HG02981 (cell line): ENCODE data around the gene AGFG1.
"Not testable (repeated sequence)": the region's sequence is repeated elsewhere in the genome, so short reads cannot be mapped to it uniquely, and the experiment has no call there.

Source experiments
- ATAC-seq: cut with Tn5 transposase; IDR thresholded peaks from one replicate; pipeline ENCODE4 v1.9.1; 2021; ENCODE audit warnings: mild to moderate bottlenecking, moderate library complexity; ENCODE audit not compliant: unreplicated experiment

Gene AGFG1

DNA sequence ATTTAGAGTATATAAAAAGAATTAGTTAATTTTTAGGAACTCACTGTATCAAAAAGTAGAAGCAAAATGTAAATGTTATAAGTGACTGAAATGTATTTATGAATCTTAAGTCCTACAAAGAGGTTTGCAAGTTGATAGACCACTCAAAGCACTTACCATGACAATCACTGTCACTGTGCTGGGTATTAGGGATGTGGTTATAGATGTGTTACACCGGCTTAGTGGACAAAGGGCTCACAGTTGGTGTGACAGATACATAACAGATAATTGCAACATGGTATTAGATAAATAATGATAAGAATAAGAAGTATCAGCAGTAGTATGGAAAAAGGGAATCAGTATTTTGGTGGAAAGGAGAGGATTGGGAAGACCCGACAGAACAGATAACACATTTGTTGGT lies 21.6 kb downstream of the AGFG1 start:
- no peak for ATAC-seq

DNA sequence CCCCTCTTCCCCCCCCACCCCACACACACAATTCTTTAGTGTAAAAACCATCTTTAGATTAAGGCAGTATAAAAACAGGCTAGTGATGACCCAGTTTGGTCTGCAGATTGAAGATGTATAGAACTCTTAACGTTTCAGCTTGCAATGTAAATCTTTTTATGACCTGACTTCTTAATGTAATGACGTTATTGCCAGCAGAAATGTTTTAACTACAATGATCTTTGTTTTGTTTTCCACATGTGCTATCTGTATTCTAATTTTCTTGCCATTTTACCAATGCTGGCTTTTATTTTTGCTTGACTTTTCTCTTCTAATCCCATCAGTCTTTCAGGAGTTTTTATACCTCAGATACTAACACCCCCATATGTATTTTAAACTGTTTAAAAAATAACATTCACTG lies 25.2 kb downstream of the AGFG1 start:
- ATAC-seq = no peak

DNA sequence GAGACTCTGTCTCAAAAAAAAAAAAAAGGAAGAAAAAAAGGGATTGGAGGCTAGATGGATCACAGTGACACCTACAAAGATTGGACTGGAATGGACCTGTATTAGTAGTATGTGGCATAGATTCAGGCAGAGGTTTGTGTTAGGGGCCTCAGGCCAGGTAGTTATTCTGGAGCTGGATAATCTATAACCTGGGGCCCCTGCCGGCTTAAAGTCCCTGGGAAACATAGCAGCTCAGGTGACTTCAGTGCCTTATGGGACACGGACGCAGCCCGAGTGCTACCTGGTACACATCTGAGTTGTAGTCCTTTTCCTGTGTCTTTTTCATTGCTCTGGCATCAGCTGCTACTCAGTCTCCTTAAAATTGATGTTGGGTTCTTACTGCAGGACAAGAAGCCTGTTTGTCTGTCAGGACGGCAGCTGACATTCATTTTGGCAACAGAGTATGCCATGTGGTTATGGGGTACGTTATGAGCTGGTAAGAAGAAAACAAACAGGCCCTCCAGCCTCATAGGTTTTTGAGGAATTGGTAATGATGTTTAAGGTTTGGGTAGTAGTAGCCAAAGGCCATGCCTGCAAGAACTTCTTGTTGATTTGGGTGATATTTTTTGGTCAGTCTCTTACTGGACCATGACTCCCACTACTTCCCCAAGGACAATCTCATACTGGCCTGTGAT lies 27.8 kb downstream of the AGFG1 start:
- ATAC-seq = no peak

DNA sequence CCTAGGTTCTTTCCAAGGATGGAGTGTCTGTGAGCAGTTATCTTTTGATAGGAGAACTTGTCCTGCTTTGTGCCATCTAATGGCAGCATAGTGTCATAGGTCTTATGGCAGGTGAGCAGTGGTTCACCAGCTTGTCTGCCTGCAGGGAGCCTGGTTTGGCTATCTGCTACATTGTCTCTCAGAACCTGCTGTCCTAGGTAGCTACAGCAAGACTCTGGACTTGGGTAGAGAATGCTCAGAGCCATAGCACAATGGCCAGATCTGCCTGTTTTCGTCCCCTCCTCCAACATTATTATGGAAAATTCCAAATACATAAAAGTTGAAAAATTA lies 28.3 kb downstream of the AGFG1 start:
- no peak for ATAC-seq

DNA sequence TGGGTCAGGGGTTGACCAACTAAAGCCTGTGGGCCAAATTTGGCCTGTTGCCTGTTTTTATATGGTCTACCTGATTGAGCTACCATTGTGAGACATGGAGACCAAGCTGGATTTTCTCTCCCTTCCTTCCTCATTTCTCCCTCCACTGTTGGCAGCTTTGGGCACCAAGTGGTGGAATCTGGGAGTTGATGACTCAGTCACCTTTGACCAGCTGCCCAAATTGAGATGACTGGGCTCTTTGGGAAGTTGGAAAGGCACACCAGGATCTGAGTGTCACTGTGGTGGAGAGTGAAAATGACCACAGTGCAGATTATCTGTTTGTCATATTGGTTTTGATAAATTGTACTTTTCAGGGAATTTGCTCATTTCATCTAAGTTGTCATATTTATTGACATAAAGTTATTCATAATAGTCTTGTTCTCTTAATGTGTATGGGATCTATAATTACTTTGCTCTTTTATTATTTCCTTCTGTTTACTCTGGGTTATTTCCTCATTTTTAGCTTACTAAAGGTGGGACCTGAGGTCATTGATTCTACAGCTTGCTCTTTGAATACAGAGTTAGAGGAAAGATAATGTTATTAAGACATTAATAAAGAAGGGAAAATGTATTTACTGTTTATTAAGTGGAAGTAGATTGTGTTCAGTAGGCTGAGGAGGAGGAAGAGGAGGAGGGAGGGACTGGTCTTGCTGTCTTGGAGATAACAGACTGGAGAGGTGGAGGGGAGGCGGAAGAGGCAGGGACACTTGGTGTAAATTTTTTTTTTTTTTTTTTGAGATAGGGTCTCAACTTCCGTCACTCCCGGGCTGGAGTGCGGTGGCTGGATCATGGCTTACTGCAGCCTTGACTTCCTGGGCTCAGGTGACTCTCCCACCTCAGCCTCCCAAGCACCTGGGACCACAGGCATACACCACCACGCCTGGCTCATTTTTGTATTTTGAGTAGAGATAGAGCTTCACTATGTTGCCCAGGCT lies 31.8 kb downstream of the AGFG1 start:
- no peak for ATAC-seq

DNA sequence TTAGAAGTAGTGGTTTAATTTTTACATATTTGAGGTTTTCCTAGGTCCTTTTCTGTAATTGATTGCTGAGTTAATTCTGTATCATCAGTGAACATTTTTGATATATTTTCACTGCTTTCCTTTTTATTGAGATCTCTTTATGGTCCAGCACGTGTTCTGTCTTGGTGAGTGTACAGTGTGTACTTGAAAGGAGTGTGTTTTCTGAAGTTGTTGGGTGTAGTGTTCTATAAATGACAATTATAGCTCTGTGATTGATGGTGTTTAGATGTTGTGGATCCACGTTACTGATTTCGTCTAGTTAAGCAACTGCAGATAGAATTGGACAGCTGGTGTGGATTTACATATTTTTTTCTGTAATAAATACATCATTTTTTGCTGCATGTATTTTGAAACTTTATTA lies 32.7 kb downstream of the AGFG1 start:
- no peak for ATAC-seq

DNA sequence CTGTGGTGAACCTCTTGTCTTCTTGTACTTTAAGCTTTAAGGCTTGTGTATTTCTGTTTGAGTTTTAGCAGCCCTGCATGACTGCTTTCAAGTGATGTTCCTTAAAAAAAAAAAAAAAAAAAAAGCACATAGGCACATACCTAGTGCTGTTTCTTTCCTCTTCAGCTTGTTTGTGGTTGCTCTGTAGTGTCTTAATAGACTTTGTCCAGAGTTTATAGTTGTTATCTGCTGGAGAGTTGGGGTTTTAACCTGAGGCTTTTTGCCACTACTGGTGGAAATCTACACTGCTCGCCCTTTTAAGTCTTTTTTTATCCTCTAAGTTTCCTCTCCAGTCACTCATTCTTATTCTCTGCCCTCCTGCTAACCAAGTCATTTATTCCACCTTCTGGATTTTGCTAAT lies 34.5 kb downstream of the AGFG1 start:
- no peak for ATAC-seq

DNA sequence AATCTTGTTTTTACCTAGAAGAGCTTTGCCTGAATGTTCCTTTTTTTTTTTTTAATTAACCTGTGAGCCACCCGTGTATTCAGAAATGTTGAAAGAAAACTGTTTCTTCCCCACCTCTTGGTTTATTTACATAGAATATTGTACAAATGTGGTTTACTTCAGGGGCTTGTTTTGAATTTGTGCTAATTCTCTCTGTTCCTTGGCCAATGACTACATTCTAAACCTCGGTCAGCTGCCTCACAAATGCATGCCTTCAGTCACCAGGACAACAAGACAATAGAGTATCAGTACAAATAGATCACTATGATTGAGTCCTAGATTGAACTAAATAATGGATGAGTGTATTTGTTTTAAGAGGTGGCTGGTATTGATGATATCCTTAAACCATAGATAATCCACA lies 36.0 kb downstream of the AGFG1 start:
- ATAC-seq = peak; percentile 50

DNA sequence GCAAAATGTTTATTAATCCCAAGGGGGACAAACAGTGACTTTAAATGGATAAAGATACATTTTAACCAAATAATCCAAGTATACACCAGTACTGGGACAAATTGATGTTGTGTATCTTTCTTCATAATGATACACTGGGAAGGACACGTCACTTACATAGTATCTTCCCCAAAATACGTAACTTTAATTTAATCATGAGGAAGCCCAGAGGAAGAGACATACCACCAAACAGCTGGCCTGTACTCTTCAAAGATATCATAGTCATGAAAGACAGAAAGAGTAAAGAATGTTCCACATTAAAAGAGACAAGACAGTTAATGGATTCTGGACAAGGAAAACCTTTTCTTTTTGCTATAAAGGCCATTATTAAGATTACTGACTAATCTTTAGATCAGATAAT lies 37.1 kb downstream of the AGFG1 start:
- no peak for ATAC-seq

DNA sequence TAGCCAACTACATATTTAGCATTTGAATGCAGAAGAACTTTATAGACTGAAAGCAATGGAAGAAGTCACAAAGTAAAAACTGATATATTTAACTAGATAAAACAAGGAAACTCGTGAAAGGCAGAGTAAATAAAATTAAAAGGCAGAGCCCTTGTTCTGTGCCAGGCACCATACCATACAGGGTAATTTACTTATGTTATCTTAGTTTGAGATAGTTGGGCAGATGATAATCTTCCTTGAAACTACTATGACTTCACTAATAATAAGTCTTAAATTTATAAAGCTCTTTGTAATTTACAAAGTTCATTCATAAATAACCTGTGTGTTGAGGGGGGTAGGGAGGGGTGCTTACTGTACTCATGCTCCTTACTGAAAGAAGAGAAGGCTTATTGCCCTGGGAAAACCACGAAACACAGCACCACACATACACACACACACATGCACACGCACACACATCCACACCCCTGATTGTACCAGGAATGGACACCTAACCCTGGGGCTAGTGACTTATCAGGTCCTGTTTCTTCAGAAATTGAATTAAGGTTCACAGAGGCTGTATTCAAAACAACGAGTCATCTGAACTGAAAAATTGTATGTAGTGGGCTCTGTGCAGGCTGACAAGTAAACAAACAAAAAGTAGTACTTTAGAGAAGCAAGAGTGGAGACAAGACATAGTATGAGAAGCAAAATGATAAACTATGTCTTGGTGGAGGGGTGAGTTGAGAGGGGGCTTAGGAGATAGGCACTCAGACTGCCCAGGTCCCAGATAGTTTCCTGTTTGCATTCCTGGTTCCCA lies 38.1 kb downstream of the AGFG1 start:
- ATAC-seq = no peak

DNA sequence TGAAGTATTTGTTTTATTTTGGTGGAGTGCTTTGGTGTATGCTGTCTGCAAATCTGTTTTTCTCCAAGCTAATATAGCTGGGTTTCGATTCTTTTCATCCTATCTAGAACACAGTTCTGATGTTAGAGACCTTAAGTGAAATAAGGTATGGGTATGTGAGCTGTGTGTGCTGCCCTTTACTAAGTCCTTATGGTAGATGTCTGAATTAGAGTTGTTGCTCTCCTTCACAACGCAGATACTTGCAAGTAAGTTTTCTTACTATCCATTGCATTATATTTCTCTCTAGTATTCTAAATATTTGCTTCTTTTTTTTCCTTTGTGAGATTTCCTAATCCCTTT lies 38.6 kb downstream of the AGFG1 start:
- ATAC-seq = no peak

DNA sequence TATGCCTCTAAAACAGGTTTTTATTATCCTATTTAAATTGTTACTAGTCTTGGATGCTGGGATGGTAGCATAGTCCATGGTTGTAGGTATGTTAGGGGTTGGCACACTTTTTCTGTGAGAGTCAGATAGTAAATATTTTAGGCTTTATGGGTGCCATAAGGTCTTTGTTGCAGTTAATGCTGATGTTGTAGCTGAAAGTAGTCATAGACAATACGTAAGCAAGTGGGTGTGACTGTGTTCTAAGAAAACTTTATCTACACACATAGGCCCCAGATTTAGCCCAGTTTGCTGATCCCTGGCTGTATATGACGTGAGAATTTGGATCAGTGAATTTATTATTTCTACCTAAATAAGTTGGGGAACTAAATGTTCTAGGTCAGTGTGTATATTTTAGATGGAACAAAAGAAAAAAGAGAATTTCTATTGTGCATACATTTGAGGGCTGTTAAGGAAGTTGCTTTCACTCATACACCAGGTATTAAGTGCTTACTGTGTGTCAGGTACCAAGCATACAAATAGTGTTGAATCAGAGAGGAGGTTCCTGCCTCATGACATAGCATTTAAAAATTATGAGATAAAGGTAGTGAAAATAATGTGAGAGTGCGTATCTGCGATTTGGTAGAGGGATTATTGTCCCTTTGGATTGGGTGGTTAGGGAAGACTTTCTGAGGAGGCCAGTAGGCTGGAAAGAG lies 39.4 kb downstream of the AGFG1 start:
- ATAC-seq = no peak

DNA sequence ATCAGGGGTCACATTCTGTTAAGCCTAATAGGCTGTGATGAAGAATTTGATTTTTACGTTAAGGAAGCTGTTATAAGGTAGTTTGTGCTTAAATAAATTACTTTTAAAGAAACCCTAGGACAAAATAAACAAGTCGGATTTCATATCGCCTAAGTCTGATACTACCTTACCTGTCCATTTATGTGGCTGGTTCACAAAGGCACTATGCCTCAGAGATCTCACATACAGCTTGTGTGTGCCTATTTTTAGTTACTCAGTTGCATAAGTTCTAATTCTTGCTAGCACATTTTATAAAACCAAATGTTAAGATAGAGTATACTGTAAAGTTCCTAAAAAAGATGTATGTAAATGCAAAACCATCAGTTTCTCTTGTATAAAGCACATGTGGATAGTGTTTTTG lies 40.0 kb downstream of the AGFG1 start:
- ATAC-seq = no peak

DNA sequence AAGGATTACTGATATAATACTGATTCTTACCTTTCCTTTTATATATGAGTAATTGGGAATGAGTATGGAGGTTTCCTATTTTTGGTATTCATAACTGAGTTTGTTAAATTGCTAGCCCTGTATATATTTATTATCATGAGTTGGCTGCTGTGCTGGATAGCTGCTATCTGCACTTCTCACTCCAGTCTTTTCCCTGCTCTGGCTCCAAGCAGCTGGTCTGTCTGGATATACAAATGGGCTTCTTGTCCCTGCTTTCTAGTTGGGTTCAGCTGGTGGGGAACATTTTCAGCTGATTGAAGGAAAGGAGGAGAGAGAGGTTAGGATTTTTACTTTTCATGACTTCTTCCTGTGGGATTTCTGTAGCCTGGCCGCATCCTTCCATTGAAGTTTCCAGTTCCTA lies 41.2 kb downstream of the AGFG1 start:
- no peak for ATAC-seq

DNA sequence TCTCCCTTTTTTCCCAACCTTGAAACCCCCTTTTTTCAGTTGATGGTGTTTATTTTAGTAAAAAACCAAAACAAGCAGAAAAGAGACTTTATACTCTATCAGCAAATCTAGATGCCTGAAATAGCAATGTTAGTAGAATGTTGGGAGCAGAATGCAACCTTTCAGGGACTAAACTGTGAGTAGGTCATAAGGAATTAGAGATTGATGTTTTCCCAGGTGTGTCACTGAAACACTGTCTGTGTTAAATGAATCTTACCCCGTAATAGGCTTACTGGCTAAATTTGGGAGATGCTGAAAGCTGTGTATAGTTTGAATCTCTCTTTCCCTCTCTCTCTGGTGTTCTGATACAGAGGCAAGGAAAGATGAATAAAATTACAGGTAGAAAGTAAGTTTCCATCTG lies 43.8 kb downstream of the AGFG1 start:
- no peak for ATAC-seq

DNA sequence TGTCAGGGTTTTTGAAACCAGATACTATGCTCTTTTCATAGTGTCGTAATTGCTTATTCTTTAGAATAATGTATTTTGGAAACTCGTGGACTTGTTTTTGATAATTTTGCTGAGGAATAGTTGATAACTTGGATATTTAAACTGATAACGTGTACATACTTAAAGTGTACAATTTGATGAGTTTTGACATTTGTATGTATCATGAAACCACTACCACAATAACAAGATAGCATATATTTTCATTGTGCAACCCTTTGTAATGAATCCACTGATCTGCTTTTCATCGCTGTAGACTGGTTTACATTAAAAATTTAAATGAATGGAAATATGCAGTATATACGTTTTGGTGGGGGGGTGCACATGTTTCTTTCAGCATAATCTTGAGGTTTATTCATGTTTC lies 45.8 kb downstream of the AGFG1 start:
- no peak for ATAC-seq

DNA sequence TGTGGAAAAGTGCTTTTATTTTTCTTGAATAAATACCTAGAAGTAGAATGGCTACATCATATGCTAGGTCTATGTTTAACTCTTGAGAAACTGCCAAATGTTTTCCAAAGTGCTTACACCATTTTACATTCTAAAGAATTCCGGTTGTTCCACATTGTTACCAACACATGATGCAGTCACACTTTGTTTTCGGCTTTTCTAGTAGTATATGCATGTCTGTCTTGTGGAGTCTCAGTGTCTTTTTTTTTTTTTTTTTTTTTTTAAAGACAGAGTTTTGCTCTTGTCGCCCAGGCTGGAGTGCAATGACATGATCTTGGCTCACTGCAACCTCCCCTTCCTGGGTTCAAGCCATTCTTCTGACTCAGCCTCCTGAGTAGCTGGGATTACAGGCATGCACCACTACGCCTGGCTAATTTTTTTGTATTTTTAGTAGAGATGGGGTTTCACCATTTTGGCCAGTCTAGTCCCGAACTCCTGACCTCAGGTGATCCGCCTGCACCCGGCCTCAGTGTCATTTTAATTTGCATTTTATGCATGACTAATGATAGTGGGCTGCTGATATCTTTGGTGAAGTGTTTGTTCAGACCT lies 46.4 kb downstream of the AGFG1 start:
- not testable (repeated sequence) for ATAC-seq

DNA sequence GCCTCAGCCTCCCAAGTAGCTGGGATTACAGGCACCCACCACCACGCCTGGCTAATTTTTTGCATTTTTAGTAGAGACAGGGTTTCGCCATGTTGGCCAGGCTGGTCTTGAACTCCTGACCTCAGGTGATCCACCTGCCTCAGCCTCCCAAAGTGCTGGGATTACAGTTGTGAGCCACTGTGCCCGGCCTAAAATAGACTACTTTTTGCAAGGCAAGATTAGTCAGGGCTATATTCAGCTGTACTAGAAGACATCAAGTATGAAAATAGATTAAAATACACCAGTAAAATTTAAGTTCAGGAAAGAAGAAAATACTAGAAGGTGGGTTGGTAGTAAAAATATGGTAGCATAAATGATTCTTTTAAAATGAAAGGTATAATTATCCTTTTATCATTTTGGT lies 49.2 kb downstream of the AGFG1 start:
- ATAC-seq = not testable (repeated sequence)

DNA sequence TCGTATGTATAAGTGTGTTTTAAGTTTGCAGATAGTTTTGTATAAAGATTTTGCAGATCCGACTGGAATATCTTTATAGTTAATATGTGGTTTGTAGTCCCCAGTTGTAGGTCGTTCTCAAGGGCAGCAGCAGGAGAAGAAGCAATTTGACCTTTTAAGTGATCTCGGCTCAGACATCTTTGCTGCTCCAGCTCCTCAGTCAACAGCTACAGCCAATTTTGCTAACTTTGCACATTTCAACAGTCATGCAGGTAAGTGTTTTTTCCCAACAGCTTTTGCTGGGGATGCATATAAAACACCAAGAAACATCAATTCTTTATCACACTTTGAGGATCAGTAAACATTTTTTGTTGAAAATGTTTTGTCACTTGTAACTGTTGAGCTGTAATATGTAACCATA lies 52.7 kb downstream of the AGFG1 start:
- ATAC-seq = no peak

DNA sequence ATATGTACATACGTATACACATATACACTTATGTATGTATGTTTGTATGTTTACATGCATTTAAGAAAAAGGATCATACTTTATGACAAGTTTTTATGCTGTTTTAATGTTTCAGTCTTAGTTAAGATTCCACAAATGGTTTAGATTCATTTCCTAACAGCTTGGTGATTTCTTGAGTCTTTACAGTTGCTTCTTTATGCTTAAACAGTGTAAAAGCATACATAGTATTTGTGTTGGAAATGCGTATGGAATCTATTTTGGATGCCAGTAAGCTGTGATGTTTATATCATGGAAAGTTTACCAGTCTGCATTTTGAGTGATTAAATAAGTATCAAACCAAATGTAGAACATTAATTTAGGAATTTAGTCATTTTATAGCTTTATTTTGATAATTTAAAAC lies 55.4 kb downstream of the AGFG1 start:
- ATAC-seq = no peak

DNA sequence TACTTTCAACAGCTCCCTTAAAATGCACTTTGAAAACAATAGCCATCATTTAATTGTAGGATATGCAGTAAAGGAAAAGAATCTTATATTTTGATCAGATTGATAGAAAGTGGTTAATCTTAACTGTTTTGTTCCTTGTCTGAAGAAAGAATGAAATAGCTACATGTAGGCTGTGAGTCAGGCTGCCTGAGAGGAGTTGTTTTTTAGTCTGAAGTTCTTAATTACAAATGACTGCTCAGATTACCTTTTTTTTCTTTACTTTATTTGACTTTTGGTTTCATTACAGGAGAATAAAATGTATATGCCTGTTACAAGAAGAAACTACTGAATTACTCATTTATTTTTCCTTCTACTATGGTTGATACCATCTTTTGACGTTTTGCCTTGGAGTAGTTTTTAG lies 56.8 kb downstream of the AGFG1 start:
- ATAC-seq = no peak
